K562 (cell line): ENCODE measurements around the gene PPP2R1B.

Experiments
- CTCF ChIP-seq, 3 experiments: IDR thresholded peaks in 2 of 3; conservative IDR thresholded peaks in 1 of 3; 2 replicates each; pipeline ENCODE4 v1.5.1; 2011 to 2012; ENCODE audit warnings: low read length in 3 of 3, mild to moderate bottlenecking in 3 of 3, control low read depth in 2 of 3, improper control_type of control experiment in 1 of 3, inconsistent platforms in 1 of 3, low read depth in 1 of 3, mixed read lengths in 1 of 3, moderate library complexity in 1 of 3; ENCODE audit not compliant: insufficient read depth in 2 of 3
- ELK1 ChIP-seq: sonication (generic); formaldehyde crosslinking; IDR thresholded peaks from 2 replicates; pipeline ENCODE4 v1.8.1; 2022; ENCODE audit warnings: missing genetic modification reagents
- HNRNPL ChIP-seq: fragments of 200-400 bp; formaldehyde crosslinking; IDR thresholded peaks from 2 replicates; pipeline ENCODE4 v1.6.1; 2017; ENCODE audit warnings: low read depth, mild to moderate bottlenecking, low read length
- MEF2A ChIP-seq: IDR thresholded peaks from 2 replicates; pipeline ENCODE4 v1.6.1; 2011; ENCODE audit warnings: low read depth, mild to moderate bottlenecking, low read length, moderate library complexity; ENCODE audit not compliant: control insufficient read depth
- MXI1 ChIP-seq: IDR thresholded peaks from 2 replicates; pipeline ENCODE4 v1.6.1; 2011; ENCODE audit warnings: low read depth, mild to moderate bottlenecking, improper control_type of control experiment, low read length
- POLR2AphosphoS5 ChIP-seq: IDR thresholded peaks from 2 replicates; pipeline ENCODE4 v1.6.1; 2011; ENCODE audit warnings: mild to moderate bottlenecking, low read depth, low read length, moderate library complexity; ENCODE audit not compliant: control insufficient read depth, insufficient read depth
- SRSF9 ChIP-seq: fragments of 200-400 bp; formaldehyde crosslinking; IDR thresholded peaks from 2 replicates; pipeline ENCODE4 v1.6.1; 2017; ENCODE audit warnings: low read depth, low read length, borderline replicate concordance
- TCF7 ChIP-seq: sonication (generic); IDR thresholded peaks from 2 replicates; pipeline ENCODE4 v1.6.1; 2016; ENCODE audit warnings: antibody characterized with exemption, borderline replicate concordance
- ZNF224 ChIP-seq: sonication (generic); formaldehyde crosslinking; IDR thresholded peaks from 2 replicates; pipeline ENCODE4 v1.8.0; 2022; ENCODE audit warnings: mild to moderate bottlenecking, missing genetic modification reagents
- TF ChIP-seq, protein P1 (sequence below): IDR thresholded peaks from 2 replicates; pipeline ENCODE4 v1.6.1; 2014; ENCODE audit warnings: antibody characterized with exemption

- no peak for TF ChIP-seq TCF7
- TF ChIP-seq MEF2A, result no peak
- TF ChIP-seq, protein P1, sequence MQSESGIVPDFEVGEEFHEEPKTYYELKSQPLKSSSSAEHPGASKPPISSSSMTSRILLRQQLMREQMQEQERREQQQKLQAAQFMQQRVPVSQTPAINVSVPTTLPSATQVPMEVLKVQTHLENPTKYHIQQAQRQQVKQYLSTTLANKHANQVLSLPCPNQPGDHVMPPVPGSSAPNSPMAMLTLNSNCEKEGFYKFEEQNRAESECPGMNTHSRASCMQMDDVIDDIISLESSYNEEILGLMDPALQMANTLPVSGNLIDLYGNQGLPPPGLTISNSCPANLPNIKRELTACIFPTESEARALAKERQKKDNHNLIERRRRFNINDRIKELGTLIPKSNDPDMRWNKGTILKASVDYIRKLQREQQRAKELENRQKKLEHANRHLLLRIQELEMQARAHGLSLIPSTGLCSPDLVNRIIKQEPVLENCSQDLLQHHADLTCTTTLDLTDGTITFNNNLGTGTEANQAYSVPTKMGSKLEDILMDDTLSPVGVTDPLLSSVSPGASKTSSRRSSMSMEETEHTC, result no peak
- TF ChIP-seq HNRNPL, result no peak
- TF ChIP-seq ELK1, result no peak
- TF ChIP-seq POLR2AphosphoS5, result no peak
- TF ChIP-seq ZNF224 (CRISPR knock-in tag), result no peak
- no peak for TF ChIP-seq MXI1
- no peak for TF ChIP-seq CTCF (IDR thresholded peaks at IDR 0.05 in 2 of 3, conservative IDR thresholded peaks at IDR 0.05 in 1 of 3; ENCODE audit: insufficient read depth in 2 of 3, low read depth in 1 of 3, low read length in 3 of 3)
- TF ChIP-seq SRSF9, result no peak
These were observed 4.5 kb upstream of the PPP2R1B start for GRCh38 chr11:111770581-111771134.
